ENCODE results near the gene CTSF.

The CTSF gene

DNA sequence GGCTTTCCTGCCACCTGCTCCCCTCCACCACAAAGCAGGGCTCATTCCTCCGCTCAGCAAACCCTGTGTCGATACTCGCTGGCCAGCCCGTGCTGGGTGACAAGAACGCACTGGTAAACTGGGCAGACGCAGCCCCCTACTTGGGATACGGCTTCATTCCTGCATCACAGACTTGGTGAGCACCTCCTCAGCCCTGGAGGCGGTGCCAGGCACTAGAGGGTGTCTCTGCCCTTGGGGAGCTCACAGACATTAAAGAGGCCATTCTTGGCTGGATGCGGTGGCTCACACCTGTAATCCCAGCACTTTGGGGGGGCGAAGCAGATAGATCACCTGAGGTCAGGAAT lies 28.6 kb downstream of the CTSF start:
- no peak for TF ChIP-seq CTCF (conservative IDR thresholded peaks at IDR 0.05)
- H3K27ac ChIP-seq, result no peak overlapping the region

- no peak for TF ChIP-seq CTCF (conservative IDR thresholded peaks at IDR 0.05)
- H3K27ac ChIP-seq, result no peak overlapping the region
Observed at GRCh38 chr11:66539170-66539869, 29.1 kb downstream of the CTSF start.

GRCh38 chr11:66532784-66533183 lies 35.6 kb downstream of the CTSF start:
- H3K27ac ChIP-seq, result no peak overlapping the region
- TF ChIP-seq CTCF (conservative IDR thresholded peaks at IDR 0.05), result no peak

- TF ChIP-seq CTCF (conservative IDR thresholded peaks at IDR 0.05), result no peak
Observed at GRCh38 chr11:66531841-66532240, 36.6 kb downstream of the CTSF start.

DNA sequence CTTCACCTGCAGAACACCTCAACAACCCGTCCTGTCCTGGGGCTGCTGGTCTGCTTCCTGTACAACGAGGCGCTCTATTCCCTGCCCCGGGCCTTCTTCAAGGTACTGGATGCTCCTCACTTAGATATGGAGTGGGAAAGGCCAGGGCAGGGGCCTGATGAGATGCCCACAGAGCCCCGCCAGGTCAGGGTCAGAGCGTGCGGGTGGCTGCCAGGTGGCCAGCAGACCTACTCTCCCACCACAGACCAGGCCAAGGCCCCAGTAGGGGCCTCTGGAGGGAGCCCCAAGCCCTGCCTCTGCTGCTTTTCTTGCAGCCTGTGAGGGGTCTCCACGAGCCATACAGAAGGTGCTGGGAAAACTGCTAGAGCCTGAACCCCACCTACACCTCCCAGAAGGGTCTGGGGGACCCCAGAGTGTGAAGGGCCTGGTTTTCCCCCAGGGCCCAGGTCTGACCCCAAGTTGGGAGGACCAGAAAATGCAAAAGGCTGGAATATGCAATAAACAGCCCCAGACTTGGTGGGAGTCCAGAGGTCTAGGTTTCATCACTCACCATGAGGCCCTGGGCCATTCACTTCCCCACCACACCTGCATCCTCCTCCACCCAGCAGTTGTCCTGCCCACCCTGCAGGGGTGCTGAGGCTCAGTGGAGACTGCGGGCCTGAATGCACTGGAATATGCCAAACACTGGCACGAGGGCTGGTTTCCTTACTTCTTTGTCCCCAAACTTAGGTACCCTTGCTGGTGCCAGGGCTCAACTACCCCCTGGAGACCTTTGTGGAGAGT lies 37.3 kb downstream of the CTSF start:
- H3K27ac ChIP-seq, result no peak overlapping the region
- no peak for TF ChIP-seq CTCF (conservative IDR thresholded peaks at IDR 0.05)

More at GRCh38 chr11:66531841-66532240, 36.6 kb downstream of the CTSF start:
- no peak overlapping the region for H3K27ac ChIP-seq

GRCh38 chr11:66529655-66530054 lies 38.8 kb downstream of the CTSF start:
- H3K27ac ChIP-seq, result no peak overlapping the region
- TF ChIP-seq CTCF (conservative IDR thresholded peaks at IDR 0.05), result no peak

GRCh38 chr11:66529069-66529468 lies 39.3 kb downstream of the CTSF start:
- TF ChIP-seq CTCF (conservative IDR thresholded peaks at IDR 0.05), result no peak
- no peak overlapping the region for H3K27ac ChIP-seq
